ENCODE measurements around the gene LAMTOR1.
"Not testable (repeated sequence)": the region's sequence is repeated elsewhere in the genome, so short reads cannot be mapped to it uniquely, and the experiment has no call there.

Gene LAMTOR1

DNA sequence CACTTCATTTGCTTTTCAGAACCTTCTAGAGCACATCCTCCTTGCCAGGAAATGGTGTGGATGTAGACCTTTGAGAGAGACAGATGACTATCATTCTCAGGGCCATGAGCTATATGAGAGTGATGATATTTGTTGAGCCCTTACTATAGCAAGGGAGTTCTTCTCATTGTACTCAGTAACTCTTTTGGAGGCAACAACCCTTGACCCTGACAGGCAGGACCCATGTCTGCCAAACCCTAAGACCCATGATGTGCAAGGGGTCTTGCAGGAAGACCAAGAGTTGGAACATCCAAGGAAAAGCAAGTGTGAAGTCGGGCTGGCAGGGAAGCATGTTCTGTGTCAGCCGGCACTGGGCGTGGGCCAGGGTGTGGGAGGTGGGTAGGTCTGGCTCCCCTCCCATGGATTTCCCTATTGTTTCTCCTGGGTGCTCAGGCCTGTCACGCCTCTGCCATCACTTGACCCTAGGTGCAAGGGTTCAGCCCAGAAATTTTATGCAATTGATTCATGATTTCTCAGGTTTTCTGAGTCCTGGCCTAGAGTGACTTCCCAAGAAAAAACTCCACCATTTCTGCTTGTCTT lies 33.7 kb upstream of the LAMTOR1 start:
- H3K4me1 ChIP-seq (ENCODE audit: insufficient read depth, low read length) = no peaks in the 10 kb centered on the region
- H2AFZ ChIP-seq (ENCODE audit: low read depth, low read length) = no peak overlapping the region
- TF ChIP-seq, protein P1, sequence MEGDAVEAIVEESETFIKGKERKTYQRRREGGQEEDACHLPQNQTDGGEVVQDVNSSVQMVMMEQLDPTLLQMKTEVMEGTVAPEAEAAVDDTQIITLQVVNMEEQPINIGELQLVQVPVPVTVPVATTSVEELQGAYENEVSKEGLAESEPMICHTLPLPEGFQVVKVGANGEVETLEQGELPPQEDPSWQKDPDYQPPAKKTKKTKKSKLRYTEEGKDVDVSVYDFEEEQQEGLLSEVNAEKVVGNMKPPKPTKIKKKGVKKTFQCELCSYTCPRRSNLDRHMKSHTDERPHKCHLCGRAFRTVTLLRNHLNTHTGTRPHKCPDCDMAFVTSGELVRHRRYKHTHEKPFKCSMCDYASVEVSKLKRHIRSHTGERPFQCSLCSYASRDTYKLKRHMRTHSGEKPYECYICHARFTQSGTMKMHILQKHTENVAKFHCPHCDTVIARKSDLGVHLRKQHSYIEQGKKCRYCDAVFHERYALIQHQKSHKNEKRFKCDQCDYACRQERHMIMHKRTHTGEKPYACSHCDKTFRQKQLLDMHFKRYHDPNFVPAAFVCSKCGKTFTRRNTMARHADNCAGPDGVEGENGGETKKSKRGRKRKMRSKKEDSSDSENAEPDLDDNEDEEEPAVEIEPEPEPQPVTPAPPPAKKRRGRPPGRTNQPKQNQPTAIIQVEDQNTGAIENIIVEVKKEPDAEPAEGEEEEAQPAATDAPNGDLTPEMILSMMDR (IDR thresholded peaks at IDR 0.05; ENCODE audit: borderline replicate concordance, extremely low read depth, low read length, poor library complexity, severe bottlenecking) = no peak
- no peak for TF ChIP-seq EZH2 (IDR thresholded peaks at IDR 0.05; ENCODE audit: borderline replicate concordance, low read depth, low read length, severe bottlenecking)
- DNase-seq (no peak), ATAC-seq (ENCODE audit: insufficient read depth, low read depth) (no peak)
- H3K27me3 ChIP-seq (ENCODE audit: insufficient read depth, low read length, poor library complexity) = peaks cover 5% of the 10 kb centered on the region
- H4K20me1 ChIP-seq (ENCODE audit: insufficient read depth, low read length) = no peaks in the 10 kb centered on the region
- no peak overlapping the region for H3K4me2 ChIP-seq (ENCODE audit: insufficient read depth, low read length)
- no peaks in the 10 kb centered on the region for H3K79me2 ChIP-seq (ENCODE audit: insufficient read depth, low read length)
- H3K9me3 ChIP-seq (ENCODE audit: insufficient read depth, low read length, severe bottlenecking) = no peaks in the 10 kb centered on the region
- no peaks in the 10 kb centered on the region for H3K36me3 ChIP-seq (ENCODE audit: insufficient read depth, low read length)
- H3K27ac ChIP-seq (ENCODE audit: low read length) = no peak overlapping the region
- H3K9ac ChIP-seq (ENCODE audit: low read depth, low read length) = no peak overlapping the region
- H3K4me3 ChIP-seq (ENCODE audit: low read depth in 1 of 2, low read length in 2 of 2) = no peak overlapping the region

DNA sequence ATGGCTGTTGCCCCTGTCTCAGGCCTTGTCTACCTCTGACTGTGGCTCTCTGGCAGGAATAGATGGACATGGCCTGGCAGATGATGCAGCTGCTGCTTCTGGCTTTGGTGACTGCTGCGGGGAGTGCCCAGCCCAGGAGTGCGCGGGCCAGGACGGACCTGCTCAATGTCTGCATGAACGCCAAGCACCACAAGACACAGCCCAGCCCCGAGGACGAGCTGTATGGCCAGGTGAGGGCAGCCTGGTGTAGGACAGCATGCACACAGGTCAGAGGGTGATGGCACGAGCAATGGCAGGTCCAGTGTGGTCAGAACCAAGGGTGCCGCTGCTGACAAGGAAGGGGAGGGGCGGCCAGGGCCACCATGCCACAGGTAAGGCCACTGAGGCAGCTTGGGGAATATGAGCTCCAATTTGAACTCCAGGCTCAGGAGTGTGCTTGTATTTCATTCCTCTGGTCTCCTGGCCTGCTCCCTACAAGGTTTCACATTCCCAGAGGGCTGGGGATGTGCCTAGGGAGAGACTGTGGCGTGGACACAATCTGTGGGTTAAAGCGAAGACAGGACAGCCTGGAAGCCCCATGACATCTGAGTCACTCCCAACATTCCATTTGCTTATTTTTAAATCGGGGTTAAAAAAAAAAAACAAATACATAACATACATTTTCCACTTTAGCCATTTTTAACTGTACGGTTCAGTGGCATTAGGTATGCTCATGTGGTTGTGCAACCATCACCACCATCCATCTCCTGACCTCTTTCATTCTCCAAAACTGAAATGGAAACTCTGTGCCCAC lies 33.0 kb upstream of the LAMTOR1 start:
- H3K36me3 ChIP-seq (ENCODE audit: insufficient read depth, low read length) = no peaks in the 10 kb centered on the region
- TF ChIP-seq, protein P1 (IDR thresholded peaks at IDR 0.05; ENCODE audit: borderline replicate concordance, extremely low read depth, low read length, poor library complexity, severe bottlenecking) = no peak
- TF ChIP-seq EZH2 (IDR thresholded peaks at IDR 0.05; ENCODE audit: borderline replicate concordance, low read depth, low read length, severe bottlenecking) = no peak
- no peaks in the 10 kb centered on the region for H3K4me1 ChIP-seq (ENCODE audit: insufficient read depth, low read length)
- DNase-seq (no peak), ATAC-seq (ENCODE audit: insufficient read depth, low read depth) (no peak)
- H3K27me3 ChIP-seq (ENCODE audit: insufficient read depth, low read length, poor library complexity) = no peaks in the 10 kb centered on the region
- no peaks in the 10 kb centered on the region for H3K79me2 ChIP-seq (ENCODE audit: insufficient read depth, low read length)
- no peak overlapping the region for H3K4me2 ChIP-seq (ENCODE audit: insufficient read depth, low read length)
- H4K20me1 ChIP-seq (ENCODE audit: insufficient read depth, low read length) = no peaks in the 10 kb centered on the region
- no peak overlapping the region for H3K27ac ChIP-seq (ENCODE audit: low read length)
- H3K9ac ChIP-seq (ENCODE audit: low read depth, low read length) = no peak overlapping the region
- H2AFZ ChIP-seq (ENCODE audit: low read depth, low read length) = no peak overlapping the region
- H3K9me3 ChIP-seq (ENCODE audit: insufficient read depth, low read length, severe bottlenecking) = no peaks in the 10 kb centered on the region
- no peak overlapping the region for H3K4me3 ChIP-seq (ENCODE audit: low read depth in 1 of 2, low read length in 2 of 2)

DNA sequence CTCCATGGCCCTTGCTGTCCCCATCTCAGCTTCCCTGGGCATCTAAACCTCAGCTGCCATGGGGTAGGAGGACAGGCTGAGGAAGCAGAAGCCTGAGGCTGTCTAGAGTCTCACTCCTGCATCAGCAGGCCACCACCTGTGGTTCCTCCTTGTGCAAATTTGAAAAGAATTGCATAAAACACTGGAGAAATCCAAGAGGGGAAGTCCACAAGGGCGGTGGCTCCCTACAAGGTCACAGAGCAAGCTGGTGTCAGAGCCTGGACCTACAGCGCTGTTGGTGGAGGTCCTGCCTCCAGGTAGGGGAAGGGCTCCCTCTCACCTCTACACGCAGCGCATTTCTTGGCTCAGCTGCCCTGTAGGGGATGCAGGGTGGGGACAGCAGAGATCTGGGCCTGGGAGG lies 32.4 kb upstream of the LAMTOR1 start, which contains the start of gene FOLR3:
FOLR3 (plus strand) TSS at position 253 of the 400 bp plus-strand sequence. CDS start 228 bp downstream, outside the sequence.
- not testable (repeated sequence) for H4K20me1 ChIP-seq (ENCODE audit: insufficient read depth, low read length); H3K4me2 ChIP-seq (ENCODE audit: insufficient read depth, low read length); H3K27me3 ChIP-seq (ENCODE audit: insufficient read depth, low read length, poor library complexity); H3K79me2 ChIP-seq (ENCODE audit: insufficient read depth, low read length); H3K36me3 ChIP-seq (ENCODE audit: insufficient read depth, low read length); H2AFZ ChIP-seq (ENCODE audit: low read depth, low read length); H3K9me3 ChIP-seq (ENCODE audit: insufficient read depth, low read length, severe bottlenecking); H3K4me1 ChIP-seq (ENCODE audit: insufficient read depth, low read length); H3K9ac ChIP-seq (ENCODE audit: low read depth, low read length); DNase-seq; ATAC-seq (ENCODE audit: insufficient read depth, low read depth); H3K4me3 ChIP-seq (ENCODE audit: low read depth in 1 of 2, low read length in 2 of 2); H3K27ac ChIP-seq (ENCODE audit: low read length)

DNA sequence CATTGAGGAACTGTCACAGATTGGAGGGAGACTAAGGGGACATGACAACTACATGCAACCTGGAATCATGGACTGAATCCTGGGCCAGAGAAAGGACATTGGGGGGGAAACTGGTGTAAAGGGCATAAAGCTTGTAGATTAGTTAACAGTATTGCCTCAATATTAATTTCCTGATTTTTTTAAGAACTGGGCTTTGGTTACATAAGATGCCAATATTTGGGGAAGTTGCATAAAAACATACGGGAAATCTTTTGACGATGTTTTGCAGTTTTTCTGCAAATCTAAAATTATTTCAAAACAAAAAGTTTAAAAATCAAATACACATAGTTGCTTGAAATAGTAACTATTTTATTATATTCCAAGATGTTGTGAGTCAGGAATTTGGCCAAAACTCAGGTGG lies 29.5 kb upstream of the LAMTOR1 start:
- Histone ChIP-seq H3K27me3 (ENCODE audit: insufficient read depth, low read length, poor library complexity) (no peaks in the 10 kb centered on the region), H4K20me1 (ENCODE audit: insufficient read depth, low read length) (no peaks in the 10 kb centered on the region), H3K79me2 (ENCODE audit: insufficient read depth, low read length) (no peaks in the 10 kb centered on the region), H3K36me3 (ENCODE audit: insufficient read depth, low read length) (no peaks in the 10 kb centered on the region), H3K4me1 (ENCODE audit: insufficient read depth, low read length) (no peaks in the 10 kb centered on the region), H3K4me3 (ENCODE audit: low read depth in 1 of 2, low read length in 2 of 2) (no peak overlapping the region), H3K4me2 (ENCODE audit: insufficient read depth, low read length) (no peak overlapping the region), H3K27ac (ENCODE audit: low read length) (no peak overlapping the region), H3K9me3 (ENCODE audit: insufficient read depth, low read length, severe bottlenecking) (peaks cover 8% of the 10 kb centered on the region), H3K9ac (ENCODE audit: low read depth, low read length) (no peak overlapping the region), H2AFZ (ENCODE audit: low read depth, low read length) (no peak overlapping the region)
- DNase-seq = no peak
- TF ChIP-seq, protein P1 (IDR thresholded peaks at IDR 0.05; ENCODE audit: borderline replicate concordance, extremely low read depth, low read length, poor library complexity, severe bottlenecking) = no peak
- TF ChIP-seq EZH2 (IDR thresholded peaks at IDR 0.05; ENCODE audit: borderline replicate concordance, low read depth, low read length, severe bottlenecking) = no peak
- no peak for ATAC-seq (ENCODE audit: insufficient read depth, low read depth)
